ENCODE measurements around the gene CCR7.

CCR7 gene, protein sequence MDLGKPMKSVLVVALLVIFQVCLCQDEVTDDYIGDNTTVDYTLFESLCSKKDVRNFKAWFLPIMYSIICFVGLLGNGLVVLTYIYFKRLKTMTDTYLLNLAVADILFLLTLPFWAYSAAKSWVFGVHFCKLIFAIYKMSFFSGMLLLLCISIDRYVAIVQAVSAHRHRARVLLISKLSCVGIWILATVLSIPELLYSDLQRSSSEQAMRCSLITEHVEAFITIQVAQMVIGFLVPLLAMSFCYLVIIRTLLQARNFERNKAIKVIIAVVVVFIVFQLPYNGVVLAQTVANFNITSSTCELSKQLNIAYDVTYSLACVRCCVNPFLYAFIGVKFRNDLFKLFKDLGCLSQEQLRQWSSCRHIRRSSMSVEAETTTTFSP

DNA sequence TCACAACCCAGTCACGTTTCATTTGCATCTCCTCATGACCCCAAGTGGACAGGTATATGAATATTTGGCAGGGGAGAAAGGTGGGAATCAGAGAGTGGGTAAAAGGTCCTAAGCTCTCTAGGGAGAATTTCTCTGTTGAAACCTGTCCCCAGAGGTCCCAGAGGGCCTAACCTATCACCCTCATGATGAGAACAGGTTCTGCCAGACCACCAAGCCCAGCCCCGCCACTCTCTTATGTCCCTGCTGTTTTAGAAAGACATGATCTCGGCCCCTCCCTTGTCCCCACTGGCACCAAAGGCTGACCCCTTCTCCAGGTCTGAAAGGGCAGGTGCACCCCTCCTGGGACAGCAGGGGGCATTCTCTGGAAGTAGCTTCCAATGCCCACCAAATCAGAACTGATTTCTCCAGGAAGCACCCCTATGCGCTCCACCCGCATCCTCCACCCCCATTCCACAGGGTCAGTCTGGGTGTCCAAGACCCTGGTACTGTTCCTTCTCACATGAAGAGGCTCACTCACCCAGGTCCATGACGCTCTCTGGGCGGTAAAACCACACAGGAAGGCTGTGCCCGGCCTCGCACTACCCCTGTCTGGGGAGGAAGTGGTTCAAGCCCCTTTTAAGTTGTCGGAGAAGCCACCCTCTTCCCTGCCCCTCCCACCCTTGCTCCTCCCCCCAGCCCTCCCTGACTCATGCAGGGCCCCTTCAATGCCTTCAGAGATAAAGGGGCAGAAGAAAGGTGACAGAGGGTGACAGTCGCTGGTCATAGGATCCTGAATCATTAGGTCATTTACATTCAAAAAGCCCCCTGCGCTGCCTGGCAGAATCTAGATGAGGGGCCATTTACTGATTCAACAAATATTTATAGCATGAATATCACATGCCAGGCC is at the start of gene CCR7:
Gene CCR7, minus strand, starts transcription at position 590 of the 886 bp plus-strand sequence. Its CDS starts 63 bp downstream, at position 527.
- DNase-seq, result no peak

DNA sequence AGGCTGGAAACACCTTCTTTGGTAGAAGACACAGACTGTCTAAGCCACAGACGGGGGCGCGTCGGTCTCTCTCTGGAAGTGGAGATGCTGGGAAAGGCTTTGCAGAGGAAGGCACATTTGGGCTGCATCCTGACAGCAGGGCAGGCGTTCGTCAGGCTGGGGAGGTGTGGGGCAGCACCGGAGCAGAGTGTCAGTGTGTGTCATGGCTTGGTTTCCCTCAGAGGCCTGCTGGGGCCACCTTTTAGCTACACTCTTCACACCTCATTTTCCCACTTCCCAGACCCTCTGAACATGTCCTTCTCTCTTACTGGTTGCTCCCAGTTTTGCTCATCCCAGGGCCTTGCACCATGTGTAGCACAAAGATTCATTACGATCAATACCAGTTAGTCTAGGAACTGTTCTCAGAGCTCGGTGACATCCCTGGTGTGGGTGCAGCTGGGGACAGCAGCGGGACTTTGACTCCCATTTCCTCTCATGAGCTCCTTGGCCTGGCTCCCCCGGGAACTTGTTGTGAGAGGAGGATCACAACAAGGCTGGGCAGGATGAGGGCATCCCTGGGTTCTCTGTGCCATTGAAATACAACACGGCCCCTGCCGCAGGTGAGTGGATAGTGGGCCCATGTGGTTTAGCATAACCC is 49.3 kb upstream of the CCR7 start:
- DNase-seq, result no peak

DNA sequence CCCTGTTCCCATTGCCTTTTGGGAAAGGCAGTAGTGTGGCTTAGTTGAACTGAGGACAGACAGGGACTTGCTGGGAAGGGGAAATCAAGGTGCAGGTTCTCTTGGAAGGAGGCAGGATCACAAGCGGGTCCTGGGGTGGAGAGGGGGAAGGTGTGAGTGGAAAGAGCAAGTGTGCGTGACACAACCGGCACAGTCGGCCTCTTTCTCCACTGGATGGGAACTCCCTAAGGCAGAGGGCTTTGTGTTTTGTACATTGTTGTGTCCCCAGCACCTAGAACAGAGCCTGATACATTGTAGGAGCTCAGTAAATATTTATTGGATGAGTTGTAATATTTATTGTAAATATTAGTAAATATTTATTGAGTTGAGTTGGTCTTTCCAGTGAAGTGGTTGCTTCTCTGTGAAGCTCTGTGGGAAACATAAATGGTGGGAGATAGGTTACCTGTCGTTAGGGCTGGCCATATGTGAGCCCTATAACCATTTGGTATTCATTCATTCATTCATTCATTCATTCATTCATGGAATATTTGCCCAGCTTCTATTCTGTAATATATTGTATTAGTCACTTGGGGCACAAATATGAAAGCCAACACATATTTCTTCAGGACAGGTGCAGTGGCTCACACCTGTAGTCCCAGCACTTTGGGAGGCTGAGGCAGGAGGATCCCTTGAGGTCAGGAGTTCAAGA is 48.3 kb upstream of the CCR7 start:
- no peak for DNase-seq

DNA sequence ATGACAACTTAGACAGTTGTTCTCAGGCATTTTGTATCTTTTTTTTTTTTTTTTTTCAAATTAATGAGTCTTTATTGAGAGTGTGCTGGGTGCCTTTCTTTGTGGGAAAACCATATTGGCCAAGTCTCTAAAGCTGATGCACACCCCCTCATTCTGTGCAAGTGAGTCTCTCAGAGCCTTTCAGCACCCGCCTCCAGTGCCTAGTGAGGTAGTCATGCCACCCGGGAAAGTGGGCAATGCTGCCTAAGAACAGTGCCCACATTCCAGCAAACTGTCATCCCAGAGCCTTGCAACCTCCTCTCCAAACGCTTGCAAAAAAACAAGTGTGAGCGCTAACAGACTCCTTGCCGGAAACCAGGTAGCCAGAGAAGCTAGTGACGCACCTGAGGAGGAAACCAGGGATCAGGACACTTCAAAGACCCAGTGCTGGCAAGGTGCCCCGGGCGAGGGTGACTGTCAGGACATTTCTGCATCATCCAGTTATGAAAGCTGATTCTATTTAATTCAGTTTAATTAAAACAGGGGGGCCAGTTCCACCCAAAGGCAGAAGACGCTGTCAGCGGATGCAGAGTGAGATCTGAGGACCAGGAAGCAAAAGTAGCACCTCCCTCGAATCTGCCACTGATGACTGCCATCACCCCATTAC is 47.5 kb upstream of the CCR7 start:
- DNase-seq, result no peak

DNA sequence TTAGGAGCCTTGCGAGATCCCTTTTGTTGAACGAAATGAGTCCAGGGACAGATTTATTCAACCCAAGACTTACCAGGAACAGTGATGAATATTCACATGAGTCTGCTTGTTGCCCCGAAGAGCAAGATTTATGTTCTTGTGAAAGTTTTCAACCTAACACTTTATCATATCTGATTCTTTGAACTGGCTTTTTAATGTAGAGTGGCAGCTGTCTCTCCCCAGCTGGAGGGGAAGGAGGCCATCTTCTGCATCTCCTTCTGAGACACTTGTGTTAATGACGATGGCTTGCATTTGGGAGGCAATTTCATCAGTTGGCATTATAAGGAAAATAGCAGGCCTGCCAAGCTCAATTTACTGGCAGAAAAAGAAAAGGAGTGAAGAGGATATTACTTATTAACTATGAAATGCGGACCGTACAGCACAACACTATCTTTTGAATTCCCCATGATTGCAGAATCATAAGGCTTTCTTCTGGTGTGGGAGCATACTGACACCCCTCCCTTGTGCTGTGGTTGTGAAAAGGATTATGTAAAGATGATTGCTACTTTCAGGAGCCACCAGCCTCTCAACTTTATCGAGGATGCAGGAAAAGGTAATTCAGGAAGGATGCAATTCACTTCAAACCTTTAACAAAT is 46.7 kb upstream of the CCR7 start:
- no peak for DNase-seq

DNA sequence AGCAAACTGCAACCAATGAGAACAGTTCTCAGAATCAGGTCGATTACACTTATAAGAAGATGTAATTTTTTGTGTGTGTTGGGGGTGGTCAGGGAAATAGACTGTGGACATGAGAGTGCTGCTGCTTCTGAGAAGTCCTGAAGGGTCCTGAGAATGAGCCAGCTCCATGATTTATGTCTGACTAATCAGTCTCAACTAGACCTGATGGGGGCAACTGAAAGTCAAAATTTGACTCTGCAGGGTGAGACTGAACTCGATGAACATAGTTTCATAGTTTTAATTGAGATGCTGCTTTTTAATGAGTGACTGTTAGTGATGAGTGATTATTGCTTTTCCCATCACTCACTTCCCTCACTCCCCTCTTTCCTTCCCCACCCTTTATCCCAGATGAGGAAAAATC is 45.1 kb upstream of the CCR7 start:
- DNase-seq, result no peak

DNA sequence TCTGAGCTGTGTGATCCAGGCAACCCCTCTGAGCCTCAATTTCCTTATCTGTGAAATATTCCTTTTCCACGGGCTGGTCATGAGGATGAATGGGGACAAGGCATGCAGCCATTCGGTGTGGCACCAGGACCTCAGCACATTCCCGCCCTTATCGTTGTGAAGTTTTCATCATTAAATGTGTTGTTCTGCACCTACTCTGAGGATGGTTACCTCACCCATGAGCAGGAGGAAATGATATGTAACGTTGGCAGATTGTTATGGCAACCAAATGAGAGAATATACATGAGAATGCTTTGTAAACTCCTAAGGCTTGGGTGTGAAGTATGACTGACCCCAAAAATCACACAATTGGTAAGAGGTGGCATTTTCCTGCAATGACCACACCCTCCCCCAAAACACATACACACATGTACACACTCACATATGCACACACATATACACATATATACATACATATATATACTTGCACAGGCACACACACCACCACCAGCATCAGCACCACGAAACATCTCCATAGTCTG is 42.8 kb upstream of the CCR7 start:
- no peak for DNase-seq

DNA sequence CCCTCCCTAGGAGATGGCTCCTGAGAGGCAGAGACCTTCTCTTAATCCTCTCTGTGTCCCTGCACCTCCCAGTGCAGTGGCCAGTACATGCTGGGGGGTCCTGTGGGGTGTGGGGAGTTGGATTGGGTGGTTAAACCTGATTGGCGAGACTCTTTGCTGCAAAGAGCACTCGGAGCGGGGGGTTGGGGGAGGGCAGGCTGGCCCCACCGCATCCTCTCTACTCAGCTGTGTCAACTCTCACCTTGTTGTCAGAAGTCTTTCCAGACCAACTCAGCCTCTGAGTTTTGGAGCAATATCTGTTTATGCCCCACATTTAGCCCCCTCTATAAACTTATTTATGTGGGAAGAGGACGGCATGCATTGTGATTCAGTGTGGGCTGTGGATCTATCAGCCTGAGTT is 42.4 kb upstream of the CCR7 start:
- no peak for DNase-seq

DNA sequence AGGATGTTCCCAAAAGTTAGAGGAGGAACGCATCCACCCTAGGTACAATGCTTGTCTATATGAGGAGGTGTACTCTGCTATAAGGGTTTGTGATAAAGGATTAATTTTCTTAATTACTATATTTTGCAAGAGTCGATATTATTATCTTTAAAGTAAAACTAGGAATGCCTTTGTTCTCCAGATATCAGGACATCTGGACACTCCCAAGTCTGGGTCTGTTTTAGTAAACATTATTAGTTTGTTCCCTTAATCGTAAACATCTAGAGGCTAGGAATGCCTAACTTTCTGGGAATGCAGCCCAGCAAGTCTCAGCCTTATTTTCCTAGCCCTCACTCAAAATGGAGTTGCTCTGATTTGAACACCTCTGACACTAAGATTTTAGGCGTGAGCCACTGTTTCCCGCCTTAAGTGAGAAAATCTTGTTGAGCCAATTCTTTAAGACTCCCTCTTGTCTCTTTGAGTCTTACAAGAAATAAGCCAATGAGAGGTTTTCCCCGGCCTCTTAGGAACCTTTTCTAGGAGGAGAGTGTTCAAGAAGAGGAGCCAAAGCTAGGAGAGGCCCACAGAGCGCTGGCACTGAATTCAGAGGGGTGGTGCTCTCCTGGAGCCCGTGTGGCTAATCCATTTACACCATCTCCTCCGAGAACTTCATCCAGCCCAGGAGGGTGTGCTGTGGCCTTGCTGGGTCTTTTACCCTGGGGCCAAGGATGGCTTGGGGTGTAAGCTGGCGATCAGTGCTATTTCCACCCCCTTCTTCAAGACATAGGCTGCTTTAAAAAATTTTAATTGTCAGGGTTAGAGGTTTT is 41.5 kb upstream of the CCR7 start:
- no peak for DNase-seq

DNA sequence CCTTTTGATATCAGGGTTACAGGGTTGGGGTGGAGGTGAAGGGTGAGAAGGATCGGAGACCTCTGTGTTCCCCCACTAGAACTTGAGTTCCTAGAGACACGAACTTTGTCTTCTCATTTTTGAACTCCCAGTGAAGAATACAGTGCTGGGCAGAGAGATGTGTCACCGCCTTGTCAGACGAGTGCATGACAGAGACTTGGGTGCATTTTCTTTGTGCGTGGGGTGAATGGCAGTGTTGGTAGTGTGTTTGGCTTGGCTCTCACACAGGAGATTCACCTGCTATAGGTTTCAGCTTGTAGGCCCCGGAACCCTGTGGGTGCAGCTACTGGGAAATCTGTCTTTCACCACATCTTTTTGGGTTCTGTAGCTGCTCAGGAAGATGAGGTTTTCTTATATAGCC is 40.0 kb upstream of the CCR7 start:
- DNase-seq, result no peak

DNA sequence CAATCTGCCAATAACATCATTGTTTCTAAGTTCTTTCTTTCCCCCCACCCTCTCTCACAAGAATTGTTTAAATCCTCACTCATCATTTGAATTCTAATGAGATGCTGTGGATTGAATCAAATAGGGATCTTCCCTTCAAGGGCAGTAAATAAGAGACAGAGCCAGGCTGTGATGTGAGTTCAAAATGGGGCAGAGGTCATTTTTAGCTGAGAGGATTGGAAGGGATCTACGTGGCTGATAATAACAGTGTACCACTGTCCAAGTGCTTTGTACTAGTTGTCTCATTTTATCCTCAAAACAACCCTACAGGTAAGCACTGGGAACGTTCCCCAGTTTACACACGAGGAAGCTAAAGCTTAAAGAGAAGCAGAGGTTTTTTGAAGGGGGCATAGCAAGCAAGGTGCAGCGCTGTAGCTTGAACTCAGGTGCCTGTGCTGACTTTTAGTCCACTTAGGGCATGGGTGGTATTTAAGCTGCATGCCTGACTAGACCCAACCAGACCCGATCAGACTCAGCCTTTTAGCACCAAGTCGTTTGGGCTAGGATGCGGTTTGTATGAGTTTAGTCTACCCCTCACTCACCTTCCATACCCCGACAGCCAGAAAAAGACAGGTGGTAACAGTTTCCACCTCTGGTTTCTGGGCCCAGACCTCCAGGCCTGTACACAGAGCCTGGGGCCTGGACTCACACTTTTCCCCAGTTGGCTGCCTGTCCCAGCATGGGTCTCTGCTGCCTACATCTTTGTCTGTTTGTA is 39.2 kb upstream of the CCR7 start:
- no peak for DNase-seq

DNA sequence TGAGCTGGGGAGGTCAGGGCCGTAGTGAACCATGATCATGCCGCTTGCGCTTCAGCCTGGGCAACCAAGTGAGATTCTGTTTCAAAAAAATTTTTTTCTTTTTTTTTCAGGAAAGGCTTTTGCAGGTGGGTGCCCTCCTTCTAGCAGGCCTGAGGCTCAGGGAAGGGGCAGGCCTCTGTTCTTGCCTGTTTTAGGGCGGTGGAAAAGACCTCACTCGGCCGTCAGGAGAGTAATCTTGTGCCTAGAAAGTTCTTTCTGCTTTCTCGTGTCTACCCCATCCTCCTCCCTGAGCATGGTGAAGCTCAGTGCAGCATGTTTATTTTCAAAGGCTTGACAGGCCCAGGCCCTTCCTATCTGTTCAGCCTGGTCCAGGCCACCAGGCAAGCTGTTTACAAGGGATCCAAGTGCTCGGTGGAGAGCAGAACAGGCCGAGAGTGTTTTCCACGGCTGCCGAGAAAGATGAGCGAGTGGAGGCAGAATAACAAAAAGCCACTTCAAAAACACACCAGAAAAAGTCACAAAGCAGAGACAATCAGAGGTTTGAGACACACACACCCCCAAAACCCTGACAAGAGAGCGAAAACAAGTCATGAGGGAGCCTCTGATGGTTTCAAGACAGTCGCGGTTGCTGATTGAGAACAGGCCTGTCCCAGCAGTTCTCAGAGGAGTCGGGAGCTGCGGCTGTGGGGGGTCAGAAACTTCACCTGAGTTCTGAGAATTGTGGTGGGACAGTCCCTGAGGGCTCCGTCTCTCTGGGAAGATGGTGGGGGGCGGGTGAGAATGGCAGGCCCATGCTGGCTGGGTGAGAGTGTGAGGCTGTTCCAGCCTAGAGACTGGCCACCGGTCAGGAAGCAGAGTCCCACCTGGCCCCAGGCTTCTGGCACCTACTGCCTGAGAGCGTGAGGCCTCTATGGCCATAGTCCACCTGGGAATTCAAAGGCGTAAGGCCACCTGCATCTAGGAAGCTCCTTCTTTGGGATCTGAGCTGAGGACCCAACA is 37.5 kb upstream of the CCR7 start:
- no peak for DNase-seq

DNA sequence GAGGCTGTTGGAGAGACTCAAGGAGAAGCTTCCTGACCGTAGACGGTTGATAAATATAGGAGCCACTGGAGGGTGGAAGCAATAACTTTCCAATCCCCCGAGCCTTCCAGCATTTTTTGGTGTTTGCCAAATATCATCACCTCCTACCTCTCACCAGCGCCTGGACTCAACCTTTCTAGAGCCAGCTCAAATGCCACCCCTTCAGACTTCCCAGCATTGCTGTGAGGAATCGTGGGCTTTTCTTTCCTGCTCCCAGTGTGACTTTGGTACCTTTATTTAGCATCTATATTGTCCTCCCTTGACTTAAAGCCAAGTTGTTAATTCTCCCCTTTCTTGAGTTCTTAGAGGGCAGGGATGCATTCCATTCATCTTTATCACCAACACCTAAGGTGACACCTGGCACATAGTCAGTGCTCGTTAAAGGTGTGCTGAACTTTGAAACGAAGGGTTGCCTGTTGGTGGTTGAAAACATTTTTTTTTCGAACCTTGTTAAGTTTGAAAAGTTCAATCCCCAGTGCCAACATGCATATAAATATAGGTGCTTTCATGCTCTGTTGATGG is 35.3 kb upstream of the CCR7 start:
- DNase-seq, result no peak

DNA sequence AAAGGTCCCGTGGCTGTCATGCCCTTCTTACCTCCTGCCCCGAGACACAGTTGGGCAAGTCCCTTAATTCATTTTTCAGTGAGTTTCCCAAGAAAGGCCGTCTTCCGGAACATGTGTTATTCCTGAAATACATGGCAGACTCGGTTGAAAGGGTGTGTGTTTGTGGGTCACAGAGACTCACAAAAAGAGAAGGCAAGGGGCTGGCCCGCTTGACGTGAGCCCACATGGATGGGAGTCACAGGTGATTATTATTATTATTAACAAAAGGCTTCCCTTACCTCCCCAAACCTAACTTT is 34.1 kb upstream of the CCR7 start:
- no peak for DNase-seq

DNA sequence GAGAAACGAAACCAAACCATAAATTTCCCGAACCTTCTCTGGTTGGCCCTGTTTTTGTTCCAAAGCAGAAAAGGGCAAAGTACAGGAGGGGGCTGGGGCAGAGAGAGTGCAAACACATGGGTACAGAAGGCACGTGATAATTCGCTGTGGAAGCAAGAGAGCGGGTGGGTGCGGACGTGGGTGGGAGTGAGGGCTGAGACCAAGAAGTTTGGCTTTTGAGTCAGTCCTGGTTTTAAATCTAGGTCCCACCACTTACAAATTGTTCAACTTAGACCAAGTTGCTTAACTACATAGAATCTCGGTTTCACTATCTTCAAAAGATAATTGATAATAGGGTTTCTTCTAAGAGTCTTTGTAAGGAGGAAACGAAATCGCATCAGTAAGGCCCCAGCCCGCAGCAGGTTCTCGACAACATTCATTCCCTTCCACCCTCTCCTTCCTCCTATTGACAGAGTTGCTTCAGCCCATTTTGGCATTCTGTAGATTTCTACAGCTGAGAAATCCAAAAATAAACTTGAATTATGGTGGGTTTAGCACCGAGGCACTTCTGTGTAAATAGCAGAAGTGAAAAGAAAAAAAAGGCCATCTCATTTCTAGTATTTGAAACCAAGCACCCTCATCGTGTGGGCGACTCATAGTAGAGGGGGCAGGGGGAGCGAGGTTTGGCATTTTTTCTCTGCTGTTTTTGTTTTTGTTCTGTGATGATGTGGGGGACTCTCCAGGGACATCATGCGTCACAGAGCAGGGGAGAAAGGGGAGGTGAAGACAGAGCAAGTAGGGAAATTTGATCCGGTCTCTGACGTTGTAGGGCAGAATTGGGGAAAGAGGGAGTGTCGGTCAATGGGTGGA is 33.6 kb upstream of the CCR7 start:
- DNase-seq, result no peak

DNA sequence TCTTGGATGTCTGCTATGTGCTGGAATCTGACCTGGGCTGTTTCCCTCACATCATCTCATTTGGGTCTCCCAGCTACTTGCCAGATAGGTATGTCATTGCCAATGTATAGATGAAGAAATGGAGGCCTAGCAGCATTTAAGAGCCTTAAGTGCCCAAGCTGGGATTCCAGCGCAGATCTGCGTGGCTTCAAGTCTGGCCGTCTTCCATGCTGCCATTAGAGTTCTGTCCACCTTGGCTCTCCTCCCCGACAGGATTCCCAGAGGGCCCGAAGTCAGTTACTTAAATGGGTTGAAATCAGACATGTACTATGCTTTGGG is 33.0 kb upstream of the CCR7 start:
- no peak for DNase-seq

DNA sequence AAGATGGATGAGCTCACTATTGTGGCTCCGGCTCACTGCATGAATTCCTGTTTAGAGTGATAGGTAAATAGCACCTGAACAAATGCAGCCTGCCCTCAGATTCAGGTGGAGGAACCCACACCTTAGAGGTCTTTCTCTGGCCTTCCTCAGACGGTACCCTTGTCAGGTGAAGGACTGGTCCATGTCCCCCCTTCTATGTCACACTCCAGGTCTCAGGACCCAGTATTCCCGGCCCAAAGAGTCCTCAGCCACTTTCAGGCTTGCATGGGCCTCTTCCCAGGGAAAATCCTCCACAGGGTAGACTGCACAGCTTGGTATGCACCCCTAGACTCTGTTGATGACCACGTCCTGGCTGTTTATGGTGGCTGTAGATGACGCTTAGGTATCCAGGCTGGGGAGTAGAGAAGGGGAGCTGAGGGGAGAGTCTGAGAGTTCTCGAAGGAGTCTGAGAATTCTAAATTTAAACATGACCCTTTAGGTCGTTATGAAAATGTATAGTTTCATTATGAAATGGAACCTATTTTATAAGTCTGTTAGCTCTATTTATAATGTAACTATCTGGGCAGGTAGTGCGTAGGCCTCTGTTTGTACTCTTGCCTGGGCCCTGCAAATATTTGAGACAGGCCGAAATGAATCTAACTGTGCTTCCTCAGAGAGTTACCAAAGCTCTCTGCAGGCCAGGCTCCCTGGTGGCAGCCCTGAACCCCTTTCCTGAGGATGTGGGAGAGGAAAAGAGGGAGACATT is 32.5 kb upstream of the CCR7 start:
- no peak for DNase-seq
